GM12892 (cell line): Measurements from ENCODE around the gene EPS8.

Experiments
- DNase-seq: peaks from one replicate; pipeline ENCODE4 v3.0.0; 2011; ENCODE audit not compliant: insufficient read length
- FAIRE-seq: peaks from 2 replicates; lab custom pipeline; 2011; peaks lifted over from hg19 to GRCh38; lab: Jason Lieb, UNC
- POLR2A ChIP-seq: IDR thresholded peaks from 2 replicates; pipeline ENCODE4 v1.6.1; 2011; ENCODE audit warnings: low read depth, low read length, control low read depth
- POLR2AphosphoS5 ChIP-seq: IDR thresholded peaks from 2 replicates; pipeline ENCODE4 v1.6.1; 2011; ENCODE audit warnings: low read depth, low read length, control low read depth
- TAF1 ChIP-seq: IDR thresholded peaks from 2 replicates; pipeline ENCODE4 v1.6.1; 2011; ENCODE audit warnings: low read depth, mild to moderate bottlenecking, control low read depth, low read length, borderline replicate concordance

Gene EPS8

GRCh38 chr12:15589328-15590032, 199.7 kb downstream of the EPS8 start:
- TF ChIP-seq POLR2AphosphoS5 (no peak), POLR2A (no peak), TAF1 (no peak)
- DNase-seq (no peak), FAIRE-seq (no peak)

- DNase-seq (no peak), FAIRE-seq (peak; percentile 38)
- TF ChIP-seq POLR2AphosphoS5 (no peak), TAF1 (no peak), POLR2A (no peak)
Observed at GRCh38 chr12:15584366-15585041, 204.7 kb downstream of the EPS8 start.

GRCh38 chr12:15583804-15584203, 205.4 kb downstream of the EPS8 start:
- DNase-seq (no peak), FAIRE-seq (no peak)
- no peak for TF ChIP-seq TAF1

GRCh38 chr12:15581006-15581405, 208.2 kb downstream of the EPS8 start:
- no peak for FAIRE-seq
- DNase-seq, result no peak
- TF ChIP-seq TAF1, result no peak
- TF ChIP-seq POLR2AphosphoS5, result no peak
- no peak for TF ChIP-seq POLR2A

GRCh38 chr12:15580431-15580830, 208.8 kb downstream of the EPS8 start:
- no peak for TF ChIP-seq TAF1
- TF ChIP-seq POLR2AphosphoS5, result no peak
- no peak for TF ChIP-seq POLR2A
- no peak for FAIRE-seq
- DNase-seq, result no peak

GRCh38 chr12:15575671-15576541, 213.3 kb downstream of the EPS8 start:
- TF ChIP-seq POLR2AphosphoS5 (no peak), POLR2A (no peak), TAF1 (no peak)

GRCh38 chr12:15574353-15574752, 214.8 kb downstream of the EPS8 start:
- no peak for FAIRE-seq
- no peak for DNase-seq
- no peak for TF ChIP-seq POLR2AphosphoS5
- TF ChIP-seq TAF1, result no peak
- TF ChIP-seq POLR2A, result no peak

More at GRCh38 chr12:15575671-15576541, 213.3 kb downstream of the EPS8 start:
- no peak for FAIRE-seq
- no peak for DNase-seq
